H9 (cell line): Measurements from ENCODE around the gene WSCD1. TPM values are rescaled to one million over a fixed set of nuclear protein-coding genes. Genes with fewer than 3 reads are reported as not detected.

Experiments
- DNase-seq: peaks from one replicate; pipeline ENCODE4 v3.0.0-alpha.2; 2017
- H2AFZ ChIP-seq: one replicate; pipeline ENCODE4 v1.6.1; 2013; ENCODE audit warnings: mild to moderate bottlenecking, low read length, control low read depth, moderate library complexity
- H2AK5ac ChIP-seq: 2 replicates; pipeline ENCODE4 v1.6.1; 2013; ENCODE audit warnings: low read length, control low read depth, mixed read lengths; ENCODE audit not compliant: insufficient read length
- H2BK120ac ChIP-seq: one replicate; pipeline ENCODE4 v1.6.1; 2013; ENCODE audit warnings: low read depth, mild to moderate bottlenecking, low read length, control low read depth, inconsistent platforms; ENCODE audit not compliant: poor library complexity, severe bottlenecking
- H2BK12ac ChIP-seq: 2 replicates; pipeline ENCODE4 v1.6.1; 2013; ENCODE audit warnings: low read length, control low read depth, mixed read lengths, low read depth; ENCODE audit not compliant: insufficient read length
- H2BK15ac ChIP-seq: 2 replicates; pipeline ENCODE4 v1.6.1; 2013; ENCODE audit warnings: low read depth, low read length, control low read depth
- H2BK20ac ChIP-seq: one replicate; pipeline ENCODE4 v1.6.1; 2013; ENCODE audit warnings: low read depth, mild to moderate bottlenecking, low read length, control low read depth, inconsistent platforms; ENCODE audit not compliant: poor library complexity, severe bottlenecking
- H2BK5ac ChIP-seq: 2 replicates; pipeline ENCODE4 v1.6.1; 2013; ENCODE audit warnings: low read length, control low read depth, mixed read lengths; ENCODE audit not compliant: insufficient read length
- H3K14ac ChIP-seq: 2 replicates; pipeline ENCODE4 v1.6.1; 2013; ENCODE audit warnings: low read length, control low read depth; ENCODE audit not compliant: insufficient read depth
- H3K18ac ChIP-seq: 2 replicates; pipeline ENCODE4 v1.6.1; 2013; ENCODE audit warnings: low read depth, mild to moderate bottlenecking, mixed read lengths, low read length, control low read depth; ENCODE audit not compliant: insufficient read length
- H3K23ac ChIP-seq: 2 replicates; pipeline ENCODE4 v1.6.1; 2013; ENCODE audit warnings: low read length, control low read depth, mixed read lengths, low read depth; ENCODE audit not compliant: insufficient read length
- H3K23me2 ChIP-seq: 2 replicates; pipeline ENCODE4 v1.6.1; 2013; ENCODE audit warnings: low read depth, mild to moderate bottlenecking, mixed read lengths, low read length, control low read depth; ENCODE audit not compliant: insufficient read length, poor library complexity, severe bottlenecking
- H3K27ac ChIP-seq: 2 replicates; pipeline ENCODE4 v1.5.1; 2013; ENCODE audit warnings: low read length, control low read depth, mixed read lengths, low read depth; ENCODE audit not compliant: insufficient read length
- H3K27me3 ChIP-seq: 2 replicates; pipeline ENCODE4 v1.6.1; 2013; ENCODE audit warnings: low read length, control low read depth, inconsistent platforms; ENCODE audit not compliant: insufficient read depth
- H3K4ac ChIP-seq: 2 replicates; pipeline ENCODE4 v1.6.1; 2013; ENCODE audit warnings: low read depth, mild to moderate bottlenecking, control low read depth, inconsistent platforms, low read length, moderate library complexity
- H3K4me1 ChIP-seq: 2 replicates; pipeline ENCODE4 v1.6.1; 2013; ENCODE audit warnings: low read length, control low read depth, inconsistent platforms; ENCODE audit not compliant: insufficient read depth
- H3K4me2 ChIP-seq: 2 replicates; pipeline ENCODE4 v1.6.1; 2013; ENCODE audit warnings: low read length, control low read depth, mixed read lengths; ENCODE audit not compliant: insufficient read length, insufficient read depth
- H3K56ac ChIP-seq: 2 replicates; pipeline ENCODE4 v1.6.1; 2013; ENCODE audit warnings: low read depth, mild to moderate bottlenecking, mixed read lengths, low read length, control low read depth; ENCODE audit not compliant: insufficient read length
- H3K79me1 ChIP-seq: 2 replicates; pipeline ENCODE4 v1.6.1; 2013; ENCODE audit warnings: low read depth, mild to moderate bottlenecking, moderate library complexity, low read length, control low read depth, inconsistent platforms; ENCODE audit not compliant: insufficient read depth, poor library complexity, severe bottlenecking
- H3K79me2 ChIP-seq: 2 replicates; pipeline ENCODE4 v1.6.1; 2013; ENCODE audit warnings: low read length, control low read depth, inconsistent platforms; ENCODE audit not compliant: insufficient read depth
- H3K9ac ChIP-seq: 2 replicates; pipeline ENCODE4 v1.6.1; 2013; ENCODE audit warnings: low read length, control low read depth, mixed read lengths; ENCODE audit not compliant: insufficient read length; ENCODE audit errors: extremely low read depth
- H3K9me3 ChIP-seq: one replicate; pipeline ENCODE4 v1.6.1; 2013; ENCODE audit warnings: low read depth, low read length, inconsistent platforms; ENCODE audit not compliant: control insufficient read depth
- H3T11ph ChIP-seq: one replicate; pipeline ENCODE4 v1.6.1; 2013; ENCODE audit warnings: mild to moderate bottlenecking, low read length, control low read depth, inconsistent platforms
- H4K20me1 ChIP-seq: one replicate; pipeline ENCODE4 v1.6.1; 2013; ENCODE audit not compliant: control insufficient read depth, insufficient read length, insufficient read depth
- H4K5ac ChIP-seq: 2 replicates; pipeline ENCODE4 v1.6.1; 2013; ENCODE audit warnings: low read depth, mild to moderate bottlenecking, mixed read lengths, low read length, control low read depth; ENCODE audit not compliant: insufficient read length
- H4K8ac ChIP-seq: replicated peaks from 2 replicates; pipeline ENCODE4 v1.6.1; 2013; ENCODE audit warnings: low read length, control low read depth, mixed read lengths, low read depth; ENCODE audit not compliant: insufficient read length
- H4K91ac ChIP-seq: 2 replicates; pipeline ENCODE4 v1.6.1; 2013; ENCODE audit warnings: low read depth, mild to moderate bottlenecking, moderate library complexity, mixed read lengths, low read length, control low read depth; ENCODE audit not compliant: insufficient read length
- H3K27ac Mint-ChIP-seq, 3 experiments: 2 replicates in 2 of 3; 3 replicates in 1 of 3; pipeline ENCODE4 v1.8.0; 2020 to 2021; ENCODE audit warnings: mixed read lengths in 3 of 3, mild to moderate bottlenecking in 1 of 3, moderate library complexity in 1 of 3
- H3K27me3 Mint-ChIP-seq: 2 replicates; pipeline ENCODE4 v1.8.0; 2021; ENCODE audit warnings: low read depth, mild to moderate bottlenecking, moderate library complexity, mixed read lengths
- H3K36me3 Mint-ChIP-seq, 3 experiments: 2 replicates in 2 of 3; 3 replicates in 1 of 3; pipeline ENCODE4 v1.8.0; 2020 to 2021; ENCODE audit warnings: low read depth in 3 of 3, mixed read lengths in 3 of 3; ENCODE audit not compliant: insufficient read depth in 1 of 3
- H3K4me1 Mint-ChIP-seq, 2 experiments: 2 replicates each; pipeline ENCODE4 v1.8.0; 2020; ENCODE audit warnings: mixed read lengths in 2 of 2
- H3K4me3 Mint-ChIP-seq, 2 experiments: 2 replicates in 1 of 2; 3 replicates in 1 of 2; pipeline ENCODE4 v1.8.0; 2020 to 2021; ENCODE audit warnings: mild to moderate bottlenecking in 2 of 2, mixed read lengths in 2 of 2, moderate library complexity in 1 of 2
- H3K9me3 Mint-ChIP-seq, 2 experiments: 2 replicates in 1 of 2; 3 replicates in 1 of 2; pipeline ENCODE4 v1.8.0; 2020; ENCODE audit warnings: mild to moderate bottlenecking in 2 of 2, mixed read lengths in 2 of 2, moderate library complexity in 1 of 2
- CTCF ChIP-seq: fragments of 200-600 bp; sonication (generic); conservative IDR thresholded peaks from 3 replicates; pipeline ENCODE4 v1.8.0; 2021; ENCODE audit warnings: antibody characterized with exemption, mild to moderate bottlenecking
- WGBS: extraction: QIAGEN DNeasy Blood & Tissue Kit; methylation state at CpG from one replicate; pipeline ENCODE4 v1.1.7; 2013; ENCODE audit warnings: missing lambda C conversion rate, low lambda C conversion rate, mixed read lengths; ENCODE audit not compliant: insufficient read length; ENCODE audit errors: extremely low coverage; 5-methylcytosine and 5-hydroxymethylcytosine counted together
- total RNA-seq: library from RNA; stranded (reverse); gene quantifications from 2 replicates; pipeline ENCODE4 v1.2.1, GENCODE V29; 2021

The WSCD1 gene
- total RNA-seq, 1 experiment from 2014 or later = 33.6 TPM

GRCh38 chr17:6045621-6046357 is 24.4 kb upstream of the WSCD1 start:
- DNase-seq = no peak
- H3K27ac Mint-ChIP-seq = no peak overlapping the region; a peak in 1 of 7 replicates
- Histone ChIP-seq H3K23me2 (no peaks in the 10 kb centered on the region), H3K4me2 (no peak overlapping the region), H2BK120ac (no peak overlapping the region), H3K14ac (no peak overlapping the region), H2BK12ac (no peak overlapping the region), H3K9ac (no peak overlapping the region), H2AK5ac (no peak overlapping the region), H4K8ac (no peak overlapping the region), H3K18ac (no peak overlapping the region), H3K4ac (no peak overlapping the region), H3T11ph (no peak overlapping the region), H2BK20ac (no peak overlapping the region), H4K20me1 (no peaks in the 10 kb centered on the region), H3K27me3 (no peaks in the 10 kb centered on the region), H3K79me1 (no peaks in the 10 kb centered on the region), H3K23ac (no peak overlapping the region), H3K27ac (no peak overlapping the region), H3K79me2 (no peaks in the 10 kb centered on the region), H4K91ac (no peak overlapping the region), H2BK5ac (no peak overlapping the region), H4K5ac (no peak overlapping the region), H2BK15ac (no peak overlapping the region), H3K9me3 (no peaks in the 10 kb centered on the region), H2AFZ (no peak overlapping the region), H3K4me1 (no peaks in the 10 kb centered on the region), H3K56ac (no peak overlapping the region)
- peak; percentile 53 for TF ChIP-seq CTCF
- no peak overlapping the region for H3K4me3 Mint-ChIP-seq
- H3K36me3 Mint-ChIP-seq = no peaks in the 10 kb centered on the region
- no CpG with 5 or more reads among the region's 6 CpGs for WGBS
- no peaks in the 10 kb centered on the region; the same call in 1 of the 2 replicates for H3K27me3 Mint-ChIP-seq
- H3K4me1 Mint-ChIP-seq = no peaks in the 10 kb centered on the region
- H3K9me3 Mint-ChIP-seq = no peaks in the 10 kb centered on the region; a peak in 1 of 5 replicates
